CD4-positive, alpha-beta T cell treated with Interleukin-2 at 100 ng/mL for 4 hours (primary cell): Measurements from ENCODE around the gene PHLDB2.

Source experiments
- DNase-seq: peaks from one replicate; pipeline ENCODE4 v3.0.0-alpha.2; 2020; ENCODE audit warnings: low spot score

The PHLDB2 gene

GRCh38 chr3:111884411-111885018 lies 25.4 kb downstream of the PHLDB2 start:
- no peak for DNase-seq

DNA sequence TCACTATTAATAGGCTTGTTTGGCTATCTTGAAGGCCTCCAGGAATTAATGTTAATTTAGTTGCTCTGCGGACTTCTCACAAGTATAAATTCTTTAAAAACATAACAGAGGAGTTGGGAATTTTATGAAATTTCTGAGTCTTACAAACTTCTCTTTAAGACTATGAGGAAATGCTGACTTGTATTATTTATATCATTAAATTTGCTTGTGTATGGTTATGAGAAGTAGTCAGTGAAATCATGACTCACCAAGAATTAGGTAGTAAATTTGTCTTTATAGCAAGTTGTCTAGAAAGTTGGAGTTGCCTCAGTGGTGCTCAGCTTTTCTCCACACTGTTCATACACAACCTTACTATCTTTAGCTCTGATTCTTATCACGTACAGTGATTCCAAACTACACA lies 26.5 kb downstream of the PHLDB2 start:
- DNase-seq = no peak

DNA sequence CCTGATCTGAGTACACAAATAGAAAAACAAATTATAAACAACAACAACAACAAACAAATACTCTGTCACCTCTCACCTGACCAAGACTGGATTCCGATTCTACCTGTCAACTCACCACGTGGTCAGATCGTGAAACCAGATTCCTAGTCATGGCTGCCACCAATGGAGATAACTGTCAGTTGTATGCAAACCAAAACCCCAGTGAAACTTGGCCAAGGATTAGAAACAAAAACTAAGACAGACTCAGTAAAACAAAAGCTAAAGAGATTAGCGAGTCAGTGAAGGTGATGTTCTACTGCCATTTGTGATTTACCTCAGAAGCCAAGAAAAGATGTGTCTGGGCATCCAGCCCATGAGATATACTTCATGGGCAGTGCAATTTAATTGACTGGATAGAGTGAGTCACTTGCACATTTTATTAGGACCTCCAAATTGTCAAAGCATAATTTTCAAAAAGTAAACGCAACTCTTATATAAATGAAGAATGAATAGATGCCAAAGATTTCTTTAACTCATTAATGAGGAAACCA lies 31.1 kb downstream of the PHLDB2 start:
- no peak for DNase-seq

DNA sequence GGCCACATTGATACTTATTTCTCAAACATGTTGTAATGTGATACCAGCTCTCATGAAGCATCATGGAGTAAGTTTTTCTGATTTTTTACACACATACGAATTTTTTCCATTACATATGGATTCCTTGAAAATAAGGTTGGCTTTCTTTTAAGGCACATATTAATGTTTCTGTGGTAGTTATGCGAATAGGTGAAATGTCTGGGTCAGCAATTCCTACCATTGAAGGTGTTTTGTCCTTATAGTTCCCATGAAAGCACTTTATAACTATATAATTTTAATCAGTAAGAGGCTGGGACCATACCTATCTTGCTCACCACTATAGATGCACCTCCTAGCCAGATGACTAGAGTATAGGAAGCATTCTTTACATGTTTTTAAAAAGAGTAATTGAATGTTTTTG lies 33.0 kb downstream of the PHLDB2 start:
- DNase-seq = no peak

GRCh38 chr3:111895071-111895470 lies 36.0 kb downstream of the PHLDB2 start:
- DNase-seq = no peak

- no peak for DNase-seq
Measured at GRCh38 chr3:111899966-111900365, 40.9 kb downstream of the PHLDB2 start.

DNA sequence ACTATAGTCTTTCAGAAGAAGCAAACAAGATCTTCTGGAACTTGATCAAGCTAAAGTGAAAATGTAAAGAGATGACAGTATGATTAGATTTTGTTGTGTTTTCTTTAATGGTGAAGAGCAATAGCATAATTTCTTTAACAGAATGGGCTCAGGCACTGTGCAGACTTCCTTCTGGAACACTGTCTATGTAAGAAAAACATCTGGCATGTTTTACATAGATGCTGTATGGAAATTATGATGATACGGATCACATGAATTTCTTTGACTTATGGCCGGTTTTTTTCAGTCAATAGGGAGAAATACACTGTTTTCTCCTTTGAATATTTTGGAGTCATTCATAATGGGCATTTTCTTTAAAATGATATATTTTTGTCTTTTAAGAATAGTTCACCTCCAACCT lies 42.6 kb downstream of the PHLDB2 start:
- no peak for DNase-seq

DNA sequence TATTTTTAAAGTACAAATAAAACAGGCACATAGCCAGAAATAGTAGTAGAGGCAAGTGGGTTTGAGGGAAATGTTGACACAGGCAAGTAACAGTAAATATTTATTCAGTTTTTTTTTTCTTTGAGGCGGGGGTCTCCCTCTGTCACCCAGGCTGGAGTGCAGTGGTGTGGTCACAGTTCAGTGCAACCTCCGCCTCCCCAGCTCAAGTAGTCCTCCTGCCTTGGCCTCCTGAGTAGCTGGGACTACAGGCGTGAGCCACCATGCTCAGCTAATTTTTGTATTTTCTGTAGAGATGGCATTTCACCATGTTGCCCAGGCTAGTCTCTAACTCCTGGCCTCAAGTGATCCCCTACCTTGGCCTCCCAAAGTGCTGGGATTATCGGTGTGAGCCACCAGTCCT lies 43.5 kb downstream of the PHLDB2 start:
- no peak for DNase-seq

DNA sequence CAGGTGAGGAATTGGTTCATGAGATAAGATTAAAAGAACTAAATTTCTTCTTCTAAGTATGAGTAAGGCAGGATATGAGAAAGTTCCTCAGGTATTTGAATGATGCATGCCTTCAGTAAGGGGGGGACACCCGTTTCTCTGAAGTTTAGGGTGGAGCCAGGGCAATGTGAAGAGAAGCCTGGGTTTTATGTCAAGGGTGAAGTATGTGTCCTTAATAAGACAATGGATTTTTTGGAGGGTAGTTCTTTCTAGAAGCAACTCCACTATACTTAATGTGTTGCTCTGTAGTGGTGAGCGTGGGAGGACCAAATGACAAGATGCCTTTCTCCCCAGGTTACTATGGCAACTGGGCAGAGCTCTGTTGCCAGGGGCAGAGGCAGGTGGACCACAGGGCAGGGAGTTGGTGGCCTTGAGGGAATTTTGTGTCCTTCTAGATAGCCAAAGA lies 44.0 kb downstream of the PHLDB2 start:
- DNase-seq = no peak

- DNase-seq = no peak
Measured at GRCh38 chr3:111904376-111905241, 45.5 kb downstream of the PHLDB2 start.

DNA sequence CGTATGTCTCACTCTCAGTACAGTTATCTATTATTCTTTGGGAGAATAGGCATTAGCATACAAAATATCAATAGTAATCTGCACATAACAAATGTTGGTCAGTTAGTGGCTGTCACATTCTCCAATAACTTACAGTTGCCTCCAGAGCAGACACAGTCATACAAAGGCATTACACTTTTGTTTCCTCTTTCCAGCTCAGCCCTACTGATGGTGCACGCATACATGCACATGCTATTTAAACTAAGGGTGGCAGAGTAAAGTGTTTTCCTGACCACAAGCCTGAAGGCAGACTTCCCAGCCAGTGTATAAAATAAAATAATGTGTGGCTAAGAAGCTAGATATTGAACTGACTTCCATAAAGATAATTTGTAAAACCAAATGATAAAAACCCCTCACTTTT lies 47.6 kb downstream of the PHLDB2 start:
- DNase-seq = no peak

DNA sequence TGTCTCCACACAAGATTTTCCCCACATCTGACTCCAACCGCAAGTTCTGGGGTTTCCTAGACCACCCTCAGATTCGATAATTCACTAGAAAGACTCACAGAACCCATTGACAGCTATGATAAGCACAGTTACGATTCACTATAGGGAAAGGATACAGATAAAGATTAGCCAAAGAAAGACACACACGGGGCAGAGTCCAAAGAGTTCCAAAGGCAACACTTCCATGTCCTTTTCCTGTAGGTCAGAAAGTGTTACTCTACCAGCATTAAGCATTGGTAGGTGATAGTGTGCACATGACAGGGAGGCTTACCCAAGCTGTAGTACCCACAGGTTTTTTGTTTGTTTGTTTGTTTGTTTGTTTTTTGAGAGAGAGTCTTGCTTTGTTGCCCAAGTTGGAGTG lies 48.1 kb downstream of the PHLDB2 start:
- no peak for DNase-seq

- no peak for DNase-seq
Measured at GRCh38 chr3:111910806-111911205, 51.7 kb downstream of the PHLDB2 start.

- DNase-seq = no peak
Measured at GRCh38 chr3:111911446-111911845, 52.4 kb downstream of the PHLDB2 start.

DNA sequence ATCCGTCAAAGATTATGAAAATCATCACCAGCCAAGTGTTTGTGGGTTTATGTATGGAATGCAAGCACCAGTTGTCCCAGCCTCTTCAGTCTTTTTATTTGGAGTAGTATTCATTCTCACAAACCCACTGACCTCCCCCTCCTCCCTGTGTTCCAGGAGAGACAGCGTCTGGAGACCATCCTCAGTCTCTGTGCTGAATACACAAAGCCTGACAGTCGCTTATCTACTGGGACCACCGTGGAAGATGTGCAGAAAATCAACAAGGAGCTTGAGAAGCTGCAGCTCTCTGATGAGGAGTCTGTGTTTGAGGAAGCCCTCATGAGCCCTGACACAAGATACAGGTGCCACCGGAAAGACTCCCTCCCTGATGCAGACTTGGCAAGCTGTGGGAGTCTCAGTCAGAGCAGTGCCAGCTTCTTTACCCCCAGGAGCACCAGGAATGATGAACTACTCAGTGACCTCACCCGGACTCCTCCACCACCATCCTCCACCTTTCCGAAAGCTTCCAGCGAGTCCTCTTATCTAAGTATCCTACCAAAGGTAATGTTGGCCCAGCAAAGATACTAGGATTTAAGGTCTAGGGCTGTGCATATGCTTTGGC lies 54.2 kb downstream of the PHLDB2 start:
- DNase-seq = no peak

DNA sequence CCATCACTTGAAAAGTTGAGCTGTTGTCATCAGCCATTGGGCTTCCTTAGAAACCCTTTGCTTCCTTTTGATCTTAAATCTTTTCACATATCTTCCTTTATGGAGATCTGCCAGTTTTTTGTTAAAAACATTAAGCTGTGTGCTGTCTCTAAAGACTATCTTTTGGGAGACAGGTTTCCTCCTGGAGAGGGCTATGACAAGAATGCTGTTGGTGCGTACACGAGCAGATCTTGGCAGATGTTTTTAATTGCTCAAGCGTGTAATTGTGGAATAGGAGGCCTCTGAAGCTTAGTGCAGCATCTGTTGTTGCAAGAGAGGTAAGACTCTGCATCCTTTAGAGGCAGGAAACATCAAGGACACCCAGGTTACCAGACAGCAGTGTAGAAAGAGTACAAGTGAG lies 56.8 kb downstream of the PHLDB2 start:
- no peak for DNase-seq

DNA sequence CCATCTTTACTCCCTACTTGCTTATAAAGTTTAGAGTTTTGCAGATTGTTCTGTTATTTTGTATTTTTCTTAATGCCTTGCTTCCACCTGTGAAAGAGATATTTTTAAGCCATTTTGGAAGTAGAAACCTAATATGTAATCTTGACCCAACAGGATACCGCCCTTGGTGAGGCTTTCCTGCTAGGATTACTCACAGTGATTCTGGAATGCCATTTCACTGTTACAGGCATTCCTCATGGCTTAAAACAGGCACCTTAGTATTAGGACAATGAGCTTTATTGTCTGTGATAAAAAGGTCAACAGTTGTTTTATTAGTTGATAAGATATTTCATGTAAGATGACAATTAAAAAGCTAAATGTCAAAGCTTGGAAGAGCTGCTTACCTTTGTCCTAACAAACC lies 58.2 kb downstream of the PHLDB2 start:
- no peak for DNase-seq

- no peak for DNase-seq
Measured at GRCh38 chr3:111919370-111920065, 60.5 kb downstream of the PHLDB2 start.

GRCh38 chr3:111921181-111921580 lies 62.1 kb downstream of the PHLDB2 start:
- DNase-seq = no peak

DNA sequence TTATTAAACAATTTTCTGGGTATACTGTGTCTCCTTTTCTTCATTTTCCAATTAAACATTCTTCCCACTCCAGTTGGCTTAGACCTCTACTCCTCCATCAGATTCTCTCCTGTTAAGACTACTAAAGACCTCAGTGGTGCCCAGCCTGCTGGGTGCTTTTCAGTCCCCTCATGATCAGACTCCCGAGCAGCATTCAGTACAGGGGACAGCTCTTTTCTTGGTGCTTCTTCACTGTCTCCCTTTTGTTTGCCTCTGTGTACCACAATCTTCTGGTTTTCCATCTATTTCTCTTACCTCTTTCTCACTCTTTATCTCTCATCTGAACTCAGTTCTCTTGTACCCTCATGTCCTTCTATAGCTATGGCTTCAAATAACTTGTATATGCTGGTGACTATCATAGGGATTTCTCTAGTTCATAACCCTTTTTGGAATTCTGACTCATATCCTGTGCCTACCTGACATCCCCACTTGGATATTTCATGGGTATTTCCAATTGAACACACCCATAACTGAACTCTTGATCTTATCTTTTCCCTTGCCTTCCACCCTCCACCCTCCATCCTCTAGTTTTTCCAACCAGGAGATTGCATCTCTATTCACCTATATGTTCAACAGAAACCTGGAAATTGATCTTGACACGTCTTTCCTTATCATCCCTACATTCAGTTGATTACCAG lies 64.2 kb downstream of the PHLDB2 start:
- no peak for DNase-seq

- no peak for DNase-seq
Measured at GRCh38 chr3:111923806-111924205, 64.7 kb downstream of the PHLDB2 start.

- DNase-seq = no peak
Measured at GRCh38 chr3:111924283-111924682, 65.2 kb downstream of the PHLDB2 start.
